Neural progenitor cell (in vitro differentiated cells): ENCODE results near the gene LINGO4.

Source experiments
- CTCF ChIP-seq: fragments of 200-600 bp; sonication (generic); IDR thresholded peaks from 2 replicates; pipeline ENCODE4 v1.5.1; 2017; ENCODE audit warnings: antibody characterized with exemption, mild to moderate bottlenecking
- EZH2 ChIP-seq: fragments of 200-600 bp; sonication (generic); IDR thresholded peaks from 2 replicates; pipeline ENCODE4 v1.6.1; 2017; ENCODE audit warnings: antibody characterized with exemption, mild to moderate bottlenecking, moderate library complexity
- EZH2phosphoT487 ChIP-seq: fragments of 200-600 bp; sonication (generic); IDR thresholded peaks from 2 replicates; pipeline ENCODE4 v1.6.1; 2017; ENCODE audit warnings: antibody characterized with exemption

- no peak for TF ChIP-seq CTCF
- no peak for TF ChIP-seq EZH2
- no peak for TF ChIP-seq EZH2phosphoT487
Measured at GRCh38 chr1:151846686-151847237, 41.5 kb upstream of the LINGO4 start.
